ENCODE data around the gene ERH.
"Not testable (repeated sequence)": the region's sequence is repeated elsewhere in the genome, so short reads cannot be mapped to it uniquely, and the experiment has no call there.

The ERH gene

DNA sequence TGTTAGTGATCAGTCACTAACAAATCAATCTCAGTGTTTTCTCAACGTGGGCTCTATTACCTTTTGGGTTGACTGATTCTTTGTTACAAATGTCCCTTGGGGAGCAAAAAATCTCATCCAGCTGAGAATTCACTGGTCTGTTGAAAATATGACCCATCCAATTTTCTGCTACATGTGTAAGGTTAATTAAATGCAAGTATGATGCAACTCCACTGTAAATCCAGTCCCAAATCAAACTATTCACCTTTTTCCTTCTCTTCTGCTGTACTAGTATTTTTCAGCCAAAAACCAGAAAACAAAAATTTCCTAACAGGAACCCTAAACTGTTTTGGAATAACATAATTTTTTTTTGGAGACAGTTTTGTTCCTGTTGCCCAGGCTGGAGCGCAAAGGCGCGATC is 2.2 kb downstream of the ERH start:
- no peak for DNase-seq

DNA sequence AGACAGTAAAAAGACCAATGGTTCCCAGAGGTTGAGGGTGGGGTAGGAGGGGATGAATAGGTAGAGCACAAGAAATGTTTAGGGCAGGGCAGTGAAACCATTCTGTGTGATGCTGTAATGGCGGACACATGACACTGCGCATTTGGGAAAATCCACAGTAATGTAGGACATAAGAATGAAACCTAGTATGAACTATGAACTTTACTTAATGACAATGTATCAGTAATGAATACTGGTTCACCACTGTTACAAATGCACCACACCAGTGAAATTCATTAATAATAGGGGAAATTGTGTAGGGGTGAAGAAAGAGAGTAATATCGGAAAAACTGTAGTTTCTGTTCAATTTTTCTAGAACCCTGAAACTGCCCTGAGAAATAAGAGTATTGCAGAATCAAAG is 5.6 kb downstream of the ERH start:
- DNase-seq, result no peak

- DNase-seq, result not testable (repeated sequence)
These were observed 6.7 kb downstream of the ERH start for GRCh38 chr14:69391400-69391799.

DNA sequence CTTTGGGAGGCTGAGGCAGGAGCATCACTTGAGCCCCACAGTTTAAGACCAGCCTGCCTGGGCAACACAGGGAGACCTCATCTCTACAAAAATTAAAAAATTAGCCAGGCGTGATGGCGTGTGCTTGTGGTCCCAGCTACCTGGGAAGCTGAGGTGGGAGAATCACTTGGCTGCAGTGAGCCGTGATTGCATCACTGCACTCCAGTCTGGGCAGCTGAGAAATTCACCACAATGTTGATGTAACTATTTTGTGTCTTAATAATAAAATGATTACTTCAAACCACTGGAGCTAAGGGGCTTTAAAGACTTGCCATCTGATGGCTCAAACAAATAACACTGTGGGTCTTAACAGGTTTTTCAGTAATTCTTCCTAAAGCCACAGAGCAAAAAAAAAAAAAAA is 10.8 kb downstream of the ERH start:
- no peak for DNase-seq

- DNase-seq, result no peak
These were observed 19.8 kb downstream of the ERH start for GRCh38 chr14:69378274-69378673.

- no peak for DNase-seq
These were observed 21.7 kb downstream of the ERH start for GRCh38 chr14:69376439-69376838.

- no peak for DNase-seq
These were observed 22.4 kb downstream of the ERH start for GRCh38 chr14:69375722-69376121.

DNA sequence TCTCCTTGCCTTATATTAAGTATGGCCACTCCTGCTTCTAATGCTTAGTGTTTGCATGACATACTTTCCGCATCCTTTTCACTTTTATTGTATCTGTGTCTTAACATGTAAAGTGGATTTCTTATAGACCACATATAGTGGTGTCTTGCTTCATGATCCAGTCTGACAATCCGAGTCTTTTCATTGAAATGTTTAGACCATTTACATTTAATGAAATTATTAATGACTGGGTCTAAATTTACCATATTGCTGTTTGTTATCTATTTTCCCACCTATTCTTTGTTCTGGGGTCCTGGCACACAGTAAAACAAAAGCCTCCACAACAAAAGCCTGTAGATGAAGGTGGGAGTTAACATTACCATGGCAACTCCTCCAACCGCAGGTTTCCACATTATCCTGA is 22.9 kb downstream of the ERH start:
- no peak for DNase-seq

DNA sequence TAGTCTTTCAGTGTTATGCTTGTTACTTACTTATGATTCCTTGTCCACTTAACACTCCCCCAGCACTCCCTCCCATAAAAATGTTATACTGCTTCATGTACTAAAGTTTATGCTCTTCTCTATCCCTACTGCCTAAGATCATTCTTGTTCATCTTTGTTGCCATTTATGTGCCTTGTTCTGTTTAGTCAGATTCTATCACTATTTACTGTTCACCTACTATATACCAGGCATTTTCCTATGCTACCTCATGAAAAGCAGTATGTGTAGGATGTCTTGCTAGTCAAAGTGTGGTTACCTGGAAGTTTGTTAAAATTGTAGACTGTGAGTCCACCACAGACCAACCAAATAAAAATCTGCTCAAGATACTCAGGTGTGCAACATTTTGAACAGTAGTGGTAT is 23.9 kb downstream of the ERH start:
- DNase-seq, result no peak

- no peak for DNase-seq
These were observed 25.0 kb downstream of the ERH start for GRCh38 chr14:69373104-69373503.

- no peak for DNase-seq
These were observed 26.0 kb downstream of the ERH start for GRCh38 chr14:69372146-69372545.

- DNase-seq, result no peak
These were observed 28.0 kb downstream of the ERH start for GRCh38 chr14:69370061-69370460.

GRCh38 chr14:69368381-69368780 is 29.7 kb downstream of the ERH start:
- no peak for DNase-seq

DNA sequence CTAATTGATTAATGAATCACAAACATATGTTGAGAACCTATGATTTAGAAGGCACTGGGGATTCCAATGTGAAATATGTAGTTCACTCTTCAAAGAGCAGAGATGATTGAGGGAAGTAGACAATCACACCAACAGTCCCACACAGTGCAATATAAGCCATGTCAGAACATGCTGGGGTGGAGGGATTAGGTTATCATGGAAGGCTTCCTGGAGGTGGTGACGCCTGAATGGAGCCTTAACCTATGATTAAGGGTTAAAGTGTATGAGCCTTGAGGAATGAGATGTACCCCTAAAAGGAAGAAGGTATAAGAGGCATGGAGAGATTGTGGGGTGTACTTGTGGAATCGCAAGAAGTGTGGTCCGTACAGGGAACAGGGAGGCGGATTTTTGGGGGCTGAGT is 31.3 kb downstream of the ERH start:
- no peak for DNase-seq

GRCh38 chr14:69366069-69366468 is 32.0 kb downstream of the ERH start:
- DNase-seq, result no peak

- DNase-seq, result no peak
These were observed 33.7 kb downstream of the ERH start for GRCh38 chr14:69364378-69364777.

- no peak for DNase-seq
These were observed 34.1 kb downstream of the ERH start for GRCh38 chr14:69363964-69364363.

GRCh38 chr14:69363055-69363454 is 35.0 kb downstream of the ERH start:
- DNase-seq, result no peak

DNA sequence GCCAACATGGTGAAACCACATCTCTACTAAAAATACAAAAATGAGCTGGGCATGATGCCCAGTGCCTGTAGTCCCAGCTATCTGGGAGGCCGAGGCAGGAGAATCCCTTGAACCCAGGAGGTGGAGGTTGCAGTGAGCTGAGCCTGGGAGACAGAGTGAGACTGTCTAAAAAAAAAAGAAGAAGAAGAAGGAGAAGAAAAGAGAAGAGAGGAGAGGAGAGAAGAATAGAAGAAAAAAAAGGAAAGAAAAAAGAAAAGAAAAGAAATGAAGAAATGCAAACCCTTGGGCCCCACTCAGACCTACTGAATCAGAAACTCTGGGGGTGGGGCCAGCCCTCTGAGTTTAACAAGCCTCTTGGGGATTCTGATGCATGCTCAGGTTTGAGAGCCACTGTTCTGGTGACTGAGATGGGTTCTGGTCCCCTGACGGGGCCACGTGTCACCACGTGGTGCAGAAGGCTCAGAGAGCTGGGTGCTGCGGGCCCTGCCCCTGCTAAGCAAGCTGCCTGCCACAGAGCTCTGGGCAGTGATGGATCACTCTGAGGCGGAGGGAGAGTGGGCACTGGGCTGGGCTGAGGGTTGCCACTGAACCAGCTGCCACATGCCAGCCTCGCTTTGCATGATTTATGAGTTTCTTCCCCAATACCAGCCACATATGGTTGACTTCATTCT is 37.5 kb downstream of the ERH start:
- no peak for DNase-seq

- no peak for DNase-seq
These were observed 39.1 kb downstream of the ERH start for GRCh38 chr14:69358966-69359365.

GRCh38 chr14:69358233-69358963 is 39.7 kb downstream of the ERH start:
- DNase-seq, result no peak

DNA sequence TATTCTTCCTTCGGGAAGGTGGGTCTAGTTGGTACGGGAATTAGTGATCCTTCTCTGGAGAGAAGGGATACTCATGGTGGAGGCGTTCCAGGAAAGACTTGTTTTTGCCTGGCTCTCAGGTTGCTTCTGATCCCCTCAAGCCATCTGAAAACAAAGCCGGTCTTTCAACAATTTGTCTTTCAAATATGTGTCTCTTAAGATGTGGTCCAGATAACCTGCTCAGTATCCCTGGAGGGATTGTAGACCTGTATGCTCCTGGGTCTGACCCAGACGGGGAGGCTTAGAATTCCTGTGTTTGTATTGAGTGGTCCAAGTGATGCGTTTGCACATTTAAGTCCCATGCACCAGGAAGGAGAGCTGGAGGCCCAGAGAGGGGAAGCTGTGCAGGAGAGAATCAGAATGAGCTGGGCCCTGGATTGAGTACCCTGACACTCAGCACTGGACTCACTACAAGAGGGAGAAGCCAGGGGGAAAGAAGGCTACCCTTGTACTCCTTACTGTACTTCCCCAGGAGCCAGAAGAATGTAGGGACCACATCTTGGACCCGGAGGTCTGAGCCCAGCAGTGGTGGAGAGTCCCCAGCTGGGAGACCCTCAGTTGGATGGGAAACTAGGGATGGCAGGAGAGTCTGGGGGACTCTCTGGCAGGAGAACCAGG is 40.4 kb downstream of the ERH start:
- no peak for DNase-seq

DNA sequence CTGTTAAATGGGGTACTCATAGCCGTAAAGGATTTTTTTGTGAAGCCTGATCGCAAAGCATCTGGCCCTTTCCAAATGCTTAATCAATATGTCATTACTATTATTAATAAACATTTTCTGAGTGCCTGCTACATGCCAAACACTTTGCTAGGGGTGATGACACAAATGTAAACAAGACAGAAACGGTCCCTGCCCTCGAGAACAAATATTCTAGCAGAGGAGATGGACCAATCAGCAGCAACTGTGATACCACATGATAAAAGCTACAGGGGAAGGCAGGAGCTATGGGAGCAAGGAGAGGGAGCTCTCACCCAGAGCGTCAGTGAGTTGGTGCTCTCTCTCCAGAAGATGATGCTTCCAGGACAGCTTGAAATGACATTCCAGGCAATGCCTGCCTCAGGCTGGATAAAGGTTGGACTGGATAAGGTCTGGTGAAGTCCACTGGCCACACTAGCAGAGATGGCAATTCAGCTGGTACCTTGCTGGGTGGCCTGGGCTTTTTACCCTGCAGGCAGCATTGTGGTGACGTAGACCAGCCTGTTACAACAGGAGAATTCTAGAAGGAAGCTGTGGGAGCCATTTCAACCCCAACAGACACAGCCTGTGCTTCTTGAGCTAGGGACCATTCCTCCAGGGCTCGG is 41.1 kb downstream of the ERH start:
- no peak for DNase-seq
